OCI-LY7 (cell line): ENCODE measurements around the gene FRS2. TPM values are rescaled to one million over a fixed set of nuclear protein-coding genes. Genes with fewer than 3 reads are reported as not detected.

Experiments used
- BruUV-seq: library from RNA; stranded (reverse); fragments of 400-500 nt; replicated peaks from 2 replicates; lab custom pipeline; 2021; lab: Mats Ljungman, UMichigan
- CTCF ChIA-PET: fragments of 300-600 bp; sonication (Branson Sonifier 250); formaldehyde crosslinking; loops from one replicate; lab custom pipeline; 2022; ENCODE audit warnings: antibody characterized with exemption; ENCODE audit not compliant: unreplicated experiment; lab: Charles Lee
- POLR2A ChIA-PET: fragments of 300-600 bp; sonication (Branson Sonifier 250); formaldehyde crosslinking; loops from one replicate; lab custom pipeline; 2022; ENCODE audit warnings: antibody characterized with exemption; lab: Charles Lee
- DNase-seq: peaks from one replicate; pipeline ENCODE4 v3.0.0-alpha.2; 2015; ENCODE audit warnings: low spot score
- H2AFZ ChIP-seq: fragments of 200-600 bp; sonication (generic), shearing (Covaris generic); 2 replicates; pipeline ENCODE4 v1.6.1; 2014; ENCODE audit warnings: mild to moderate bottlenecking, antibody characterized with exemption, low read length, moderate library complexity
- H3K27ac ChIP-seq: fragments of 200-600 bp; sonication (generic); 2 replicates; pipeline ENCODE4 v1.5.1; 2014; ENCODE audit warnings: mixed run types, low read depth, mild to moderate bottlenecking, moderate library complexity, low read length, inconsistent platforms; ENCODE audit not compliant: poor library complexity, severe bottlenecking
- H3K36me3 ChIP-seq: fragments of 200-600 bp; sonication (generic); 2 replicates; pipeline ENCODE4 v1.6.1; 2014; ENCODE audit warnings: mild to moderate bottlenecking, antibody characterized with exemption, low read length, moderate library complexity, mixed read lengths; ENCODE audit not compliant: insufficient read depth
- H3K4me1 ChIP-seq: fragments of 200-600 bp; sonication (generic); 2 replicates; pipeline ENCODE4 v1.5.1; 2014; ENCODE audit warnings: mild to moderate bottlenecking, low read length; ENCODE audit not compliant: insufficient read depth, poor library complexity, severe bottlenecking
- H3K4me2 ChIP-seq: fragments of 200-600 bp; sonication (generic); 2 replicates; pipeline ENCODE4 v1.6.1; 2014; ENCODE audit warnings: mild to moderate bottlenecking, low read length
- H3K4me3 ChIP-seq: fragments of 200-600 bp; sonication (generic); 2 replicates; pipeline ENCODE4 v1.5.1; 2014; ENCODE audit warnings: mild to moderate bottlenecking, low read depth, low read length; ENCODE audit not compliant: poor library complexity, severe bottlenecking
- H3K79me2 ChIP-seq: fragments of 200-600 bp; sonication (generic); 2 replicates; pipeline ENCODE4 v1.6.1; 2016; ENCODE audit warnings: low read depth, mild to moderate bottlenecking, low read length, moderate library complexity, mixed read lengths; ENCODE audit not compliant: insufficient read depth
- H3K9me2 ChIP-seq: fragments of 200-600 bp; sonication (generic); 2 replicates; pipeline ENCODE4 v1.6.1; 2016; ENCODE audit warnings: mild to moderate bottlenecking, low read length, mixed read lengths; ENCODE audit not compliant: insufficient read depth
- H3K9me3 ChIP-seq: fragments of 200-600 bp; sonication (generic); 2 replicates; pipeline ENCODE4 v1.6.1; 2014; ENCODE audit warnings: mild to moderate bottlenecking, mixed run types, low read length, mixed read lengths
- H4K20me1 ChIP-seq: fragments of 200-600 bp; sonication (generic); 2 replicates; pipeline ENCODE4 v1.6.1; 2014; ENCODE audit warnings: mild to moderate bottlenecking, antibody characterized with exemption, low read length, moderate library complexity, mixed read lengths; ENCODE audit not compliant: insufficient read depth
- EZH2phosphoT487 ChIP-seq: fragments of 200-600 bp; sonication (generic); IDR thresholded peaks from 2 replicates; pipeline ENCODE4 v1.6.1; 2018; ENCODE audit warnings: low read depth, borderline replicate concordance, mild to moderate bottlenecking, mixed run types, antibody characterized with exemption, low read length, moderate library complexity, mixed read lengths
- intact Hi-C: fragments of 100-400 bp; cut with micrococcal nuclease; formaldehyde crosslinking; loops from one replicate; pipeline ENCODE4 v1.10.0; 2022; ENCODE audit not compliant: unreplicated experiment
- total RNA-seq, 2 experiments: library from RNA; depleted of rRNA in 1 of 2; stranded (reverse); fragments of >200 nt in 1 of 2; shearing (Covaris generic) in 1 of 2; gene quantifications; 2 replicates each; pipeline ENCODE4 v1.2.3, GENCODE V29; 2014 to 2022
- TF ChIP-seq, protein P1 (sequence below): fragments of 200-600 bp; sonication (generic); conservative IDR thresholded peaks from 2 replicates; pipeline ENCODE4 v1.5.1; 2014; ENCODE audit warnings: mild to moderate bottlenecking, antibody characterized with exemption, low read length, moderate library complexity, mixed read lengths

FRS2 gene
- total RNA-seq, 2 experiments from 2014 or later = 11.1 to 18.5 TPM

DNA sequence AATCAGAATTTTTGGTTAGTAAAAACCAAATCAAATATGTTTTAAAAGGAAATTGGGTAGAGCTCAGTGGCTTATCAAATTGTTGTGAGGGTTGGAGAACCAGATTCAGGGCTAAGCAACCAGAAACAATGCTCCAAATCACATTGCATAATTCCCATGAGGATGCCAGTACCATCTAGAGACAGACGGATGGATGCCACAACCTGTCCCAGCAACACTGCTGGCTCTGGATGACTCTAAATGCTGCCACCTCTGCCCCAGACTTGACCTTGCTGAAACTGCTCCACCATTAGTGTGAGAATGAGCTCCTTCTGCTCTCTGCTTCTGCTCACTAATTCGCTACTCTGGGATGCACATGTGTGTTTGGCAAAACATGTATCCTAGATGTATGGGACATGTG is 43.9 kb downstream of the FRS2 start:
- Histone ChIP-seq H3K4me2 (no peak overlapping the region), H2AFZ (no peak overlapping the region), H3K9me3 (no peaks in the 10 kb centered on the region), H3K9me2 (no peaks in the 10 kb centered on the region), H3K4me1 (no peaks in the 10 kb centered on the region), H3K4me3 (no peak overlapping the region), H3K36me3 (no peaks in the 10 kb centered on the region), H4K20me1 (peaks cover 3% of the 10 kb centered on the region; the same call in 1 of the 2 replicates), H3K27ac (no peak overlapping the region), H3K79me2 (peaks cover 7% of the 10 kb centered on the region; the same call in 1 of the 2 replicates)
- DNase-seq = no peak
- TF ChIP-seq, protein P1, sequence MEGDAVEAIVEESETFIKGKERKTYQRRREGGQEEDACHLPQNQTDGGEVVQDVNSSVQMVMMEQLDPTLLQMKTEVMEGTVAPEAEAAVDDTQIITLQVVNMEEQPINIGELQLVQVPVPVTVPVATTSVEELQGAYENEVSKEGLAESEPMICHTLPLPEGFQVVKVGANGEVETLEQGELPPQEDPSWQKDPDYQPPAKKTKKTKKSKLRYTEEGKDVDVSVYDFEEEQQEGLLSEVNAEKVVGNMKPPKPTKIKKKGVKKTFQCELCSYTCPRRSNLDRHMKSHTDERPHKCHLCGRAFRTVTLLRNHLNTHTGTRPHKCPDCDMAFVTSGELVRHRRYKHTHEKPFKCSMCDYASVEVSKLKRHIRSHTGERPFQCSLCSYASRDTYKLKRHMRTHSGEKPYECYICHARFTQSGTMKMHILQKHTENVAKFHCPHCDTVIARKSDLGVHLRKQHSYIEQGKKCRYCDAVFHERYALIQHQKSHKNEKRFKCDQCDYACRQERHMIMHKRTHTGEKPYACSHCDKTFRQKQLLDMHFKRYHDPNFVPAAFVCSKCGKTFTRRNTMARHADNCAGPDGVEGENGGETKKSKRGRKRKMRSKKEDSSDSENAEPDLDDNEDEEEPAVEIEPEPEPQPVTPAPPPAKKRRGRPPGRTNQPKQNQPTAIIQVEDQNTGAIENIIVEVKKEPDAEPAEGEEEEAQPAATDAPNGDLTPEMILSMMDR = no peak
- no peak for TF ChIP-seq EZH2phosphoT487
- ChIA-PET POLR2A (interaction anchor here (0.5 to 2.7 kb wide), 6 partner anchors 11 to 30 kb away, joined by 3 to 8 read pairs (median 4); no protein-coding TSS in a partner anchor), CTCF (no interaction called here)
- no TSS peak for BruUV-seq
- intact Hi-C loops = no loop called here

DNA sequence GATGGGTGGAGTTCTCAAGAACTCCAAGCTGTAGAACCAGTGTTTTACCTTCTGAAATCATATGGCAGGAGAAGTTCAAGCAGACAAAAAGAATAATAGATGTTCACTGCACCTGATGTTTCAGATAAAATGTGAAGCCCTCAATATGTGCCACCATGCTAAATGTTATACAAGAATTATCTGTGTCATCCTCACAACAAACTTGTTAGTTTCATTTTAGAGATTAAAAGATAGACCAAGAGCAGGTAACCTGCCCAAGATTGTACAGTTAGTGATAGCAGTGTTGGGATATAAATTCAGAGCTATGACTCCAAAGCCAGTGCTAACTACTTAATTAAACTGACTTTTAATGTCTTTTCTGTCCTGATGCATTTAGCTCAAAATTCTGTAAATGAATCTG is 44.7 kb downstream of the FRS2 start:
- Histone ChIP-seq H3K4me3 (no peak overlapping the region), H2AFZ (no peak overlapping the region), H3K36me3 (no peaks in the 10 kb centered on the region), H4K20me1 (peaks cover 3% of the 10 kb centered on the region; the same call in 1 of the 2 replicates), H3K4me1 (no peaks in the 10 kb centered on the region), H3K27ac (no peak overlapping the region), H3K9me3 (no peaks in the 10 kb centered on the region), H3K9me2 (no peaks in the 10 kb centered on the region), H3K4me2 (no peak overlapping the region), H3K79me2 (peaks cover 7% of the 10 kb centered on the region; the same call in 1 of the 2 replicates)
- no TSS peak for BruUV-seq
- intact Hi-C loops = no loop called here
- TF ChIP-seq EZH2phosphoT487 = no peak
- ChIA-PET POLR2A (interaction anchor here (0.5 to 1.5 kb wide), 4 partner anchors 16 to 26 kb away, joined by 3 to 7 read pairs (median 4); no protein-coding TSS in a partner anchor), CTCF (no interaction called here)
- DNase-seq = no peak

DNA sequence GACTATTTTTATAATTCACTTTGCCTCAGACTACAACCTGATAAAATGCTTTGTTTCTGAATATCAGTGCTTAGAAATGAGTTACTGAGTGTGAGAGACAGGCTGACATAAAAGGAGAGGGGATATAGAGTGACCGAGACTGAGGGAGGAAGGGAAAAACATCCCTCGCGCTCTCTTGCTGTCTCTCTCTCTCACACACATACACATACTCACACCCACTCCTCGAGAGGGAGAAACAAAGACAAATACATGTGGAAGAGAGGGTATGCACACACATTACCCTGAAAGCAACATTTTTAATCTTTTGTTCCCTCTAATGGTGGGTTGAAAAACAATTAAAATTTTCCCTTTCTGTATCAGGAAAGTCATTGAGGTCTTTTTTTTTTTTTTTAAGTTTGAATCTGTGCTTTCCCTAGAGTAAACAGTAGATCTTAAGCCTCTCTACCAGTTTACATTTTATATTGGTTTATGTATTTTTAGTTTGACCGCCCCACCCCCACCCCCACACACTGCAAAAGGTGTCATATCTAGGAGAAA is 45.3 kb downstream of the FRS2 start:
- CTCF ChIA-PET = no interaction called here

More for the DNA sequence above, 45.3 kb downstream of the FRS2 start:
- POLR2A ChIA-PET = interaction anchor here (0.7 to 1.5 kb wide), 3 partner anchors 15 to 703 kb away, joined by 3 to 7 read pairs (median 3); no protein-coding TSS in a partner anchor
- Histone ChIP-seq H4K20me1 (peaks cover 3% of the 10 kb centered on the region; the same call in 1 of the 2 replicates), H3K36me3 (no peaks in the 10 kb centered on the region), H3K79me2 (peaks cover 12% of the 10 kb centered on the region; the same call in 1 of the 2 replicates), H3K4me1 (no peaks in the 10 kb centered on the region), H3K9me3 (no peaks in the 10 kb centered on the region), H3K9me2 (no peaks in the 10 kb centered on the region), H3K27ac (no peak overlapping the region), H3K4me3 (no peak overlapping the region), H2AFZ (no peak overlapping the region), H3K4me2 (no peak overlapping the region)
- TF ChIP-seq EZH2phosphoT487 = no peak
- TF ChIP-seq, protein P1 = no peak
- no peak for DNase-seq
- intact Hi-C loops = no loop called here
- no TSS peak for BruUV-seq
